HG02840 (cell line): Measurements from ENCODE around the gene KCNS1.

Source experiments
- ATAC-seq: cut with Tn5 transposase; IDR thresholded peaks from one replicate; pipeline ENCODE4 v1.9.1; 2021; ENCODE audit warnings: mild to moderate bottlenecking, moderate library complexity, moderate number of reproducible peaks; ENCODE audit not compliant: unreplicated experiment, low FRiP score

Gene KCNS1

GRCh38 chr20:45053430-45054351 is 47.2 kb downstream of the KCNS1 start:
- ATAC-seq: no peak

GRCh38 chr20:45052698-45053429 is 48.1 kb downstream of the KCNS1 start:
- ATAC-seq: no peak

- ATAC-seq: no peak
These were observed 49.5 kb downstream of the KCNS1 start for GRCh38 chr20:45051204-45052060.

- ATAC-seq: no peak
These were observed 50.9 kb downstream of the KCNS1 start for GRCh38 chr20:45049904-45050471.

- ATAC-seq: no peak
These were observed 51.5 kb downstream of the KCNS1 start for GRCh38 chr20:45049438-45049837.

- ATAC-seq: no peak
These were observed 53.3 kb downstream of the KCNS1 start for GRCh38 chr20:45047581-45048119.

- no peak for ATAC-seq
These were observed 56.3 kb downstream of the KCNS1 start for GRCh38 chr20:45044601-45045000.

GRCh38 chr20:45044084-45044573 is 56.8 kb downstream of the KCNS1 start:
- ATAC-seq: no peak

- no peak for ATAC-seq
These were observed 57.9 kb downstream of the KCNS1 start for GRCh38 chr20:45042978-45043377.
